HCT116 (cell line): ENCODE data around the gene PDRG1. TPM values are rescaled to one million over a fixed set of nuclear protein-coding genes. Genes with fewer than 3 reads are reported as not detected.

Experiments
- ATAC-seq: fragments of 200-7000 bp; cut with Tn5 transposase; 2 replicates; pipeline ENCODE4 v1.9.1; 2020; ENCODE audit warnings: mild to moderate bottlenecking, moderate library complexity
- BruUV-seq: library from RNA; stranded (reverse); fragments of 400-500 nt; replicated peaks from 2 replicates; lab custom pipeline; 2021; lab: Mats Ljungman, UMichigan
- CTCF ChIA-PET: fragments of 300-600 bp; sonication (Branson Sonifier 250); formaldehyde crosslinking; loops from one replicate; lab custom pipeline; 2021; ENCODE audit warnings: antibody characterized with exemption; lab: Charles Lee
- POLR2A ChIA-PET: fragments of 300-600, 350-600 bp; sonication (Branson Sonifier 250); formaldehyde crosslinking; loops from one replicate; lab custom pipeline; 2021; ENCODE audit warnings: antibody characterized with exemption; lab: Charles Lee
- RAD21 ChIA-PET, 2 experiments: fragments of 300-600 bp; sonication (Branson Sonifier 250); formaldehyde crosslinking; loops; one replicate each; lab custom pipeline; 2023; ENCODE audit warnings: low total read pairs in 2 of 2; ENCODE audit not compliant: uncharacterized antibody in 2 of 2, unreplicated experiment in 2 of 2, low non-redundant PET in 1 of 2; lab: Charles Lee
- DNase-seq: peaks from one replicate; pipeline ENCODE4 v3.0.0-alpha.2; 2010; ENCODE audit warnings: low read depth, low spot score
- H2AFZ ChIP-seq: fragments of 200-600 bp; shearing (Covaris generic), sonication (generic); 2 replicates; pipeline ENCODE4 v1.6.1; 2017; ENCODE audit warnings: low read depth, mixed run types, mixed read lengths, antibody characterized with exemption, low read length; ENCODE audit not compliant: poor library complexity, severe bottlenecking
- H3K27ac ChIP-seq: 2 replicates; pipeline ENCODE4 v1.5.1; 2012; ENCODE audit warnings: low read depth, low read length
- H3K27me3 ChIP-seq: fragments of 200-600 bp; sonication (generic); 2 replicates; pipeline ENCODE4 v1.6.1; 2016; ENCODE audit warnings: mixed run types, low read length, mixed read lengths; ENCODE audit not compliant: insufficient read depth
- H3K36me3 ChIP-seq, 2 experiments: fragments of 200-500 bp in 1 of 2; fragments of 200-600 bp in 1 of 2; sonication (Bioruptor generic) in 1 of 2; sonication (generic) in 1 of 2; 2 replicates each; pipeline versions ENCODE4 v1.5.1 to v1.6.1; 2014 to 2016; ENCODE audit warnings: low read length in 2 of 2, inconsistent platforms in 1 of 2, mixed read lengths in 1 of 2, mixed run types in 1 of 2; ENCODE audit not compliant: insufficient read depth in 2 of 2, control insufficient read depth in 1 of 2
- H3K4me1 ChIP-seq, 2 experiments: fragments of 200-600 bp in 1 of 2; sonication (generic) in 1 of 2; 2 replicates each; pipeline versions ENCODE4 v1.5.1 to v1.6.1; 2012 to 2017; ENCODE audit warnings: low read length in 2 of 2, inconsistent platforms in 1 of 2, mild to moderate bottlenecking in 1 of 2, mixed read lengths in 1 of 2, mixed run types in 1 of 2, moderate library complexity in 1 of 2; ENCODE audit not compliant: insufficient read depth in 2 of 2, control insufficient read depth in 1 of 2
- H3K4me2 ChIP-seq: fragments of 200-600 bp; sonication (generic); 2 replicates; pipeline ENCODE4 v1.6.1; 2017; ENCODE audit warnings: mixed run types, low read length, mixed read lengths
- H3K4me3 ChIP-seq, 2 experiments: fragments of 200-600 bp in 1 of 2; sonication (generic) in 1 of 2; replicated peaks in 1 of 2; 2 replicates each; pipeline ENCODE4 v1.5.1; 2011 to 2016; ENCODE audit warnings: low read length in 2 of 2, control low read depth in 1 of 2, low read depth in 1 of 2, mild to moderate bottlenecking in 1 of 2, mixed read lengths in 1 of 2, mixed run types in 1 of 2
- H3K79me2 ChIP-seq: fragments of 200-600 bp; sonication (generic); 2 replicates; pipeline ENCODE4 v1.6.1; 2017; ENCODE audit warnings: mild to moderate bottlenecking, mixed run types, low read length, moderate library complexity, mixed read lengths; ENCODE audit not compliant: insufficient read depth
- H3K9ac ChIP-seq: fragments of 200-600 bp; sonication (generic); 2 replicates; pipeline ENCODE4 v1.6.1; 2016; ENCODE audit warnings: low read length, mixed read lengths
- H3K9me2 ChIP-seq: fragments of 200-600 bp; sonication (generic), shearing (Covaris generic); 2 replicates; pipeline ENCODE4 v1.6.1; 2017; ENCODE audit warnings: mixed run types, mild to moderate bottlenecking, moderate library complexity; ENCODE audit not compliant: insufficient read depth
- H3K9me3 ChIP-seq, 2 experiments: fragments of 200-500 bp in 1 of 2; fragments of 200-600 bp in 1 of 2; sonication (Bioruptor generic) in 1 of 2; sonication (generic) in 1 of 2; 2 replicates each; pipeline ENCODE4 v1.6.1; 2014 to 2017; ENCODE audit warnings: low read length in 2 of 2, mixed read lengths in 2 of 2, inconsistent platforms in 1 of 2, low read depth in 1 of 2, mild to moderate bottlenecking in 1 of 2, mixed run types in 1 of 2, moderate library complexity in 1 of 2; ENCODE audit not compliant: control insufficient read depth in 1 of 2, insufficient read depth in 1 of 2
- H4K20me1 ChIP-seq: fragments of 200-600 bp; sonication (generic), shearing (Covaris generic); 2 replicates; pipeline ENCODE4 v1.6.1; 2017; ENCODE audit warnings: mixed run types, mild to moderate bottlenecking, moderate library complexity; ENCODE audit not compliant: insufficient read depth
- EGR1 ChIP-seq: IDR thresholded peaks from 2 replicates; pipeline ENCODE4 v1.6.1; 2012; ENCODE audit warnings: low read depth
- EZH2 ChIP-seq: fragments of 200-600 bp; sonication (generic); IDR thresholded peaks from 2 replicates; pipeline ENCODE4 v1.6.1; 2017; ENCODE audit warnings: antibody characterized with exemption, mixed run types
- EZH2phosphoT487 ChIP-seq: fragments of 200-600 bp; IDR thresholded peaks from 2 replicates; pipeline ENCODE4 v1.6.1; 2018; ENCODE audit warnings: antibody characterized with exemption, borderline replicate concordance
- POLR2A ChIP-seq: IDR thresholded peaks from 2 replicates; pipeline ENCODE4 v1.7.0; 2011; ENCODE audit warnings: borderline replicate concordance; ENCODE audit not compliant: insufficient read depth, insufficient read length; ENCODE audit errors: extremely low read depth
- RAD21 ChIP-seq: IDR thresholded peaks from 2 replicates; pipeline ENCODE4 v1.6.1; 2012; ENCODE audit warnings: low read depth, mild to moderate bottlenecking
- SIN3A ChIP-seq: IDR thresholded peaks from 2 replicates; pipeline ENCODE4 v1.6.1; 2012; ENCODE audit warnings: low read depth
- SRF ChIP-seq: IDR thresholded peaks from 2 replicates; pipeline ENCODE4 v1.6.1; 2012; ENCODE audit warnings: low read depth
- YY1 ChIP-seq: IDR thresholded peaks from 2 replicates; pipeline ENCODE4 v1.6.1; 2011; ENCODE audit warnings: low read length, low read depth, moderate library complexity, mild to moderate bottlenecking; ENCODE audit not compliant: insufficient replicate concordance; ENCODE audit errors: extremely low read depth
- ZFX ChIP-seq: fragments of 450-650 bp; IDR thresholded peaks from 2 replicates; pipeline ENCODE4 v1.6.1; 2017
- intact Hi-C: fragments of 100-400 bp; cut with micrococcal nuclease; formaldehyde crosslinking; loops from 2 replicates; pipeline ENCODE4 v1.10.0; 2022
- total RNA-seq: library from RNA; stranded (reverse); gene quantifications from one replicate; pipeline ENCODE4 v1.2.1, GENCODE V29; 2021; ENCODE audit not compliant: unreplicated experiment
- TF ChIP-seq, protein P1 (sequence below), 3 experiments: fragments of 200-600 bp in 1 of 3; sonication (generic) in 1 of 3; IDR thresholded peaks in 2 of 3; conservative IDR thresholded peaks in 1 of 3; 2 replicates each; pipeline ENCODE4 v1.5.1; 2012 to 2017; ENCODE audit warnings: low read depth in 2 of 3, low read length in 2 of 3, antibody characterized with exemption in 1 of 3, borderline replicate concordance in 1 of 3, control low read depth in 1 of 3, mild to moderate bottlenecking in 1 of 3, mixed read lengths in 1 of 3, mixed run types in 1 of 3, moderate library complexity in 1 of 3; ENCODE audit not compliant: insufficient read depth in 1 of 3
- TF ChIP-seq, protein P2 (sequence below): IDR thresholded peaks from 2 replicates; pipeline ENCODE4 v1.6.1; 2011; ENCODE audit warnings: mild to moderate bottlenecking, low read length, moderate library complexity; ENCODE audit not compliant: insufficient replicate concordance; ENCODE audit errors: extremely low read depth

PDRG1 gene
- total RNA-seq, 1 experiment from 2014 or later: 18.7 TPM

GRCh38 chr20:31962761-31963160 is 10.9 kb upstream of the PDRG1 start:
- H3K27ac ChIP-seq: no peak overlapping the region
- BruUV-seq: no TSS peak
- no peaks in the 10 kb centered on the region for H3K9me3 ChIP-seq
- ChIA-PET RAD21 (no interaction called here), CTCF (interaction anchor here (1.6 kb wide), 1 partner anchor 10 kb away, joined by 10 read pairs; the partner anchor contains the start of gene PDRG1), POLR2A (no interaction called here)
- intact Hi-C loops: no loop called here
- H3K4me1 ChIP-seq: no peaks in the 10 kb centered on the region
- ATAC-seq (no peak), DNase-seq (no peak)
- no peaks in the 10 kb centered on the region for H3K36me3 ChIP-seq
- no peak overlapping the region for H2AFZ ChIP-seq
- H3K4me3 ChIP-seq: no peak overlapping the region
- H3K4me2 ChIP-seq: no peak overlapping the region
- H3K79me2 ChIP-seq: no peaks in the 10 kb centered on the region
- no peaks in the 10 kb centered on the region for H3K9me2 ChIP-seq
- H3K27me3 ChIP-seq: peaks cover 84% of the 10 kb centered on the region
- TF ChIP-seq EZH2 (no peak), SRF (no peak)
- TF ChIP-seq, all 23 proteins: peak for 0
- Histone ChIP-seq H3K9ac (no peak overlapping the region), H4K20me1 (no peaks in the 10 kb centered on the region)

DNA sequence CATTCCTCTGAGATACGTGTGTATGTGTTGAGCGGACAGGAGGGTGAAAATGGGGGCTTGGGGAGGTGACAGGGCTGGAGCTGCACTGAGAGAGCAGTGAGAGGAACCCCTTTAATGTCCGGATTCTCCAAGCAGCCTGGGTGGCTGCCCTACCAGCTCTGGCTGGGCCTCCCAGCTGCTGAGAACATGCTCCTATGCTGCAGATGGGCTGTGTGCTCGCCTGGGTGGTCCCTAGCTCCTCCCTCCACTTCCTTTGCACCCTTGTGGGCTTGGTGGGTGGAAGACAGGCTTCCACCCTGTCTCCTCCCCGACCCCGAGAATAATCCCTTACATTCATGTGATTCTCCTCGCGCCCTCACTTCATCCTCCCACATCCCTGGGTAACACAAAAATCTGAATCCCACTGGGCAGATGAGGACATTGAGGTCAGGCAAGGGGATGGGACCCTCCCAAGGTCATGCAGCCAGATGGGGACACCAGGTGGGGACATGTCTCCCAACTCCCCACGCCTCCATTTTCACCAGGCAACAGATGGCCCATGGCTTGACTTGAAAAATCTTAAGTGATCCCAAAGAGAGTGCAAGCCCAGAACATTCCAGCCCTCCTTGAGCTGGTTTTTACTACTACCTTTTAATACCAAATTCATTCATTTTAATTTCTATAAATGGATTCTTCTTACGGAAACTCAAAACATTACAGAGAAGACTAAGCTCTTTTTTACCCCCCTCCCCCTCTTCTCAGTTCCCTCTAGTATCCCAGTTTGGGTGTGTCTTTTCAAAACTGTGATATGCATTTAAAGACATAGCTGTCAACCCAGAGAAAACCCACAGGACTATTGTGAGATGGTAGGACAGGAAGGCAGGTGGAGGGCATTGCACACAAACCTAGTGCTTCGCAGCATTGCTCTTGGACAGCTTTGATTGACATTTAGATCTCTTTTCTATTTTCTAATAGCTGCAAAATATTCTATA is 5.0 kb upstream of the PDRG1 start:
- CTCF ChIA-PET: interaction anchor here (1.4 kb wide), 1 partner anchor 104 kb away, joined by 3 read pairs; no protein-coding TSS in a partner anchor
- Histone ChIP-seq H3K4me3 (no peak overlapping the region), H3K9me2 (no peaks in the 10 kb centered on the region), H2AFZ (no peak overlapping the region), H3K4me2 (no peak overlapping the region), H3K4me1 (peaks cover 0 to 4% of the 10 kb centered on the region in 2 experiments; a peak in 2 of 4 replicates), H3K79me2 (no peaks in the 10 kb centered on the region; the same call in 1 of the 2 replicates), H3K9ac (no peak overlapping the region), H3K36me3 (no peaks in the 10 kb centered on the region; a peak in 1 of 4 replicates), H3K27ac (no peak overlapping the region), H4K20me1 (no peaks in the 10 kb centered on the region), H3K9me3 (no peaks in the 10 kb centered on the region), H3K27me3 (peaks cover 48% of the 10 kb centered on the region)
- DNase-seq (no peak), ATAC-seq (no peak)
- RAD21 ChIA-PET: no interaction called here
- TF ChIP-seq ZFX (no peak), POLR2A (no peak), SIN3A (no peak), EZH2 (no peak), EZH2phosphoT487 (no peak), EGR1 (no peak), RAD21 (no peak), SRF (no peak), YY1 (no peak)
- TF ChIP-seq, protein P1, sequence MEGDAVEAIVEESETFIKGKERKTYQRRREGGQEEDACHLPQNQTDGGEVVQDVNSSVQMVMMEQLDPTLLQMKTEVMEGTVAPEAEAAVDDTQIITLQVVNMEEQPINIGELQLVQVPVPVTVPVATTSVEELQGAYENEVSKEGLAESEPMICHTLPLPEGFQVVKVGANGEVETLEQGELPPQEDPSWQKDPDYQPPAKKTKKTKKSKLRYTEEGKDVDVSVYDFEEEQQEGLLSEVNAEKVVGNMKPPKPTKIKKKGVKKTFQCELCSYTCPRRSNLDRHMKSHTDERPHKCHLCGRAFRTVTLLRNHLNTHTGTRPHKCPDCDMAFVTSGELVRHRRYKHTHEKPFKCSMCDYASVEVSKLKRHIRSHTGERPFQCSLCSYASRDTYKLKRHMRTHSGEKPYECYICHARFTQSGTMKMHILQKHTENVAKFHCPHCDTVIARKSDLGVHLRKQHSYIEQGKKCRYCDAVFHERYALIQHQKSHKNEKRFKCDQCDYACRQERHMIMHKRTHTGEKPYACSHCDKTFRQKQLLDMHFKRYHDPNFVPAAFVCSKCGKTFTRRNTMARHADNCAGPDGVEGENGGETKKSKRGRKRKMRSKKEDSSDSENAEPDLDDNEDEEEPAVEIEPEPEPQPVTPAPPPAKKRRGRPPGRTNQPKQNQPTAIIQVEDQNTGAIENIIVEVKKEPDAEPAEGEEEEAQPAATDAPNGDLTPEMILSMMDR (IDR thresholded peaks at IDR 0.05 in 2 of 3, conservative IDR thresholded peaks at IDR 0.05 in 1 of 3; ENCODE audit: borderline replicate concordance in 1 of 3, insufficient read depth in 1 of 3, low read depth in 2 of 3, low read length in 2 of 3): no peak
- TF ChIP-seq, protein P2, sequence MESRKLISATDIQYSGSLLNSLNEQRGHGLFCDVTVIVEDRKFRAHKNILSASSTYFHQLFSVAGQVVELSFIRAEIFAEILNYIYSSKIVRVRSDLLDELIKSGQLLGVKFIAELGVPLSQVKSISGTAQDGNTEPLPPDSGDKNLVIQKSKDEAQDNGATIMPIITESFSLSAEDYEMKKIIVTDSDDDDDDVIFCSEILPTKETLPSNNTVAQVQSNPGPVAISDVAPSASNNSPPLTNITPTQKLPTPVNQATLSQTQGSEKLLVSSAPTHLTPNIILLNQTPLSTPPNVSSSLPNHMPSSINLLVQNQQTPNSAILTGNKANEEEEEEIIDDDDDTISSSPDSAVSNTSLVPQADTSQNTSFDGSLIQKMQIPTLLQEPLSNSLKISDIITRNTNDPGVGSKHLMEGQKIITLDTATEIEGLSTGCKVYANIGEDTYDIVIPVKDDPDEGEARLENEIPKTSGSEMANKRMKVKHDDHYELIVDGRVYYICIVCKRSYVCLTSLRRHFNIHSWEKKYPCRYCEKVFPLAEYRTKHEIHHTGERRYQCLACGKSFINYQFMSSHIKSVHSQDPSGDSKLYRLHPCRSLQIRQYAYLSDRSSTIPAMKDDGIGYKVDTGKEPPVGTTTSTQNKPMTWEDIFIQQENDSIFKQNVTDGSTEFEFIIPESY: no peak
- POLR2A ChIA-PET: interaction anchor here (0.5 kb wide), 1 partner anchor 379 kb away, joined by 4 read pairs; no protein-coding TSS in a partner anchor
- intact Hi-C loops: no loop called here
- BruUV-seq: no TSS peak
